Pulmonary artery endothelial cell (primary cell): Measurements from ENCODE around the gene AEBP2. TPM values are rescaled to one million over a fixed set of nuclear protein-coding genes. Genes with fewer than 3 reads are reported as not detected.
"Not testable (repeated sequence)": the region's sequence is repeated elsewhere in the genome, so short reads cannot be mapped to it uniquely, and the experiment has no call there.

Source experiments
- DNase-seq: peaks from one replicate; pipeline ENCODE4 v3.0.0-alpha.2; 2011; ENCODE audit warnings: low read depth, low spot score
- total RNA-seq: library from RNA; depleted of rRNA; stranded (reverse); fragments of >200 nt; gene quantifications from 2 replicates; pipeline ENCODE4 v1.2.3, GENCODE V29; 2014

Gene AEBP2
- total RNA-seq, 1 donor from 2014 or later: 21.2 TPM

DNA sequence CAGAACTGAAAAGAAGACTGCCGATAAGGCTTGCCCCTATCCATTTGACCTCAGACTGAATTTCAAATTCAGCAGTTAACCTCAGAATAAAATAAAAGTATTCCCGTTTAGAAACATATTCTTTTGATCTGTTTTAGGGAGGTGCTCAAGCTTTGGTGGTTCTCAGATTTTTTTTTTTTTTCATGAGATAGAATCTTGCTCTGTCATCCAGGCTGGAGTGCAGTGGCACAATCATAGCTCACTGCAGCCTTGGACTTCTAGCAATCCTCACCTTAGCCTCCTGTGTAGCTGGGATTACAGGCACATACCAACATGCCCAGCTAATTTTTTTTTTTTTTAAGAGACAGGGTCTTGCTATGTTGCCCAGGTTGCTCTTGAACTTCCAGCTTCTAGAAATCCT is 15.5 kb downstream of the AEBP2 start:
- no peak for DNase-seq

DNA sequence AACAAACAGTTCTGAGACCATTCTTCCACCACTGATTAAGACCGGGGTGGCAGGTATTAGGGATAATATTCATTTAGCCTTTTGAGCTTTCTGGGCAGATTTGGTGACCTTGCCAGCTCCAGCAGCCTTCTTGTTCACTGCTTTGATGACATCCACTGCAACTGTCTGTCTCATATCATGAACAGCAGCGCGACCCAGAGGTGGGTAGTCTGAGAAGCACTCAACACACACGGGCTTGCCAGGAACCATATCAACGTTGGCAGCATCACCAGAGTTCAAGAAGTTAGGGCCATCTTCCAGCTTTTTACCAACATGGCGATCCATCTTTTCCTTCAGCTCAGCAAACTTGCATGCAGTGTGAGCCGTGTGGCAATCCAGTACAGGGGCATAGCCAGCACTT is 16.9 kb downstream of the AEBP2 start:
- DNase-seq: no peak

DNA sequence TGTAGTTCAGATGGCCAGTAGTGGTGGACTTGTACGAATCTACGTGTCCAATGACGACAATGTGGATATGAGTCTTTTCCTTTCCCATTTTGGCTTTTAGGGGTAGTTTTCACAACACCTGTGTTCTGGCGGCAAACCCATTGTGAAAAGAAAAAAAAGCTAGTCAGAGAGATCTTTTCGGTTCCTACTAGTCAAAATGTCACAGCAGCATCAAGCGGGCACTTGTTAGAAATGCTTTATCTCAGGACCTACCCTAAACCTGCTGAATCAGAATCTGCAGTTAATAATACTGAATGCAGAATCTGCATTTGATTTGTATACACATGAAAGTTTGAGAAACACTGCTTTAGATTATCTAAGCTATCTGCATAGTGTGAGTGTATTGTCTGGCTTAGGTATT is 18.3 kb downstream of the AEBP2 start:
- DNase-seq: no peak

DNA sequence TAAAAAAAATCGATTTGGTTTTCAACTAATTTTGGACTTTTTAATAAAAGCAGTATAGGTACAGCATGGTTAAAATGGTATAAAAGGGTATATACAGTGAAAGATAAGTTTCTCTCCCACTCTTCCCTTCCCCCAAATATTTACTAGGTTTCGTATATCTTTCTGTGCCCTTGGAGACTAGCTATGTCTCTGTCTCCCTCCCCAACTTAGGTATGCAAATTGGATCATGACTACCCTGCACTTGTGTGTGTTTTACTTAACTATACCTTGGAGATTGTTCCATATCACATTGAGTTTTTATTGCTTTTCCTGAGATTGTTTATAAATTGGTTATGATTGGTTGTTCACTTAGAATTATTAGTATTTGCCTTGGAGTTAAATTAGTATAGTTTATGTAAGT is 19.4 kb downstream of the AEBP2 start:
- DNase-seq: no peak

DNA sequence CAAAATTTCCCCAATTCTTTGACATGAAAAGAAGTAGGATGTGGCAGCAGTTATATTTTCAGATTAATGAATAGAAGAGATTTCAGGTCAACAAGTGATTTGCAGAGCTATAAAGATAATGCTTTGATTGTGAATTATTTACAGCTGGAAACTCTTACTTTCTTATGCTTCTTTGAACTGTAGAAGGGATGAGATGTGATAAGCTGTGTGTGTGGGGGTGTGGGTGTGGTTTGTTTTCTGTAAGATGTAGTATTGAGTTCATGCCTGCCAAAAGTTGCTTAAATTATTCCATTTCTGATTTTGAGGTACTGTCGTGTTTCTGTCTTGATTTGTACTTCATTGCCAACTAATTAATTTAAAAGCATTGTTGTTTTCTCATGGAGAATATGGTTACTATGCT is 22.7 kb downstream of the AEBP2 start:
- DNase-seq: no peak

DNA sequence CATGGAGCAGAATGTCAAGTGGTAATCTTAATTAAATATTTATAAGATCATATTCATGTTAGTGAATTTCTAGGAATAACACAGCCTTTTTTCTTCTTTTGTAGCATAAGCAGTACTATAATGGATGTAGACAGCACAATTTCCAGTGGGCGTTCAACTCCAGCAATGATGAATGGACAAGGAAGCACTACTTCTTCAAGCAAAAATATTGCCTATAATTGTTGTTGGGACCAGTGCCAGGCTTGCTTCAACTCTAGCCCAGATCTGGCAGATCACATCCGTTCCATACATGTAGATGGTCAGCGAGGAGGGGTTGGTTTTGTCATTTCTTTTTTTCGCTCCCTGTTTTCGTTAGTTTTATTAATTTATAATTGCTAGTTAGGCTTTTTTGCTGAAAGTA is 23.1 kb downstream of the AEBP2 start:
- no peak for DNase-seq

DNA sequence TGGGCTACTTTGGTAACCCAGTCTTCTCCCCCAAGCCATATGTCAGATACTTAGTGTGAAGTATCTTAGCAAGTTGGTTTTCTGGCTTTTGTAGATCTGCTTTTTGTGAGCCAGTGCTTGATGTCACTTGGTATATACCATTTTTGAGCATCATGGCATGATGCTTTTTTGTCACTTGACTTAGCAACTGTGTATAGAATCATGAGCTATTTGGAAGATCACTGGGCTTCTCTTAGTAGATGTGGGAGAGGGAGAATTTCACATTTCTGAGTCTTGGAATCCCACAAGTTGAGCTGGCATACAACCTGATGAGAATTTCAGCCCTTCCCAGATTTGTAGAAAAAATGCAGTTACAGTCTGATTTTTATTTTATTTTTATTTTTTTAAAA is 24.9 kb downstream of the AEBP2 start:
- DNase-seq: no peak

DNA sequence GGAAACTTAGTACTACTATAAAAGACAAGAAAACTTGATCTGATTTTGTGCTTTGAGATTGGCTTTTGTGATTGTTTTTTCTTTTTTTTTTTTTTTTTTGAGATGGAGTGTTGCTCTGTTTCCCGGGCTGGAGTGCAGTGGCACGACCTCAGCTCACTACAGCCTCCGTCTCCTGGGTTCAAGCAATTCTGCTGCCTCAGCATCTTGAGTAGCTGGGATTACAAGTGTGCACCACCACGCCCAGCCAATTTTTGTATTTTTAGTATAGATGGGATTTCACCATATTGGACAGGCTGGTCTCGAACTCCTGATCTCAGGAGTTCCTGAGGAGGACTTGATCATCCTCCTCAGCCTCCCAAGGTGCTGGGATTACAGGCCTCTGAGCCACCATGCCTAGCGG is 26.4 kb downstream of the AEBP2 start:
- no peak for DNase-seq

DNA sequence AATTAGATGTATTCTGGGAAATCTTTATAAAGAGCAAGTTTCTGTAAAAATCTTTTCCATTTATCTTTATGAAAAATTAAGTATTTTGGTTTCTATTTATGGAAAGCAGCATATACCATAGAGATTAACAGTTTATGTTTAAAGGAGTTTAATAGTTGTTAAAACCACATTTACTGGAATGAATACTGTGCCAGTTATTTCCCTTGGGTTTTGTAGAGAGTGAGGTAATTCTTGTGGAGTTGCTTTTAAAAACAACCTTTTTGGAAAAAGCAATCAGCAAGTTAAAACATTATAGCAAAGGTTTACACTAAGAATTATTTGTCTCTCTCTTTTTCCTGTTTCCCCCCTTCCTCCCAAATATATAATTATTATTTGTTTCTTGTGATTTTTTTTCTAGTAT is 34.9 kb downstream of the AEBP2 start:
- no peak for DNase-seq

DNA sequence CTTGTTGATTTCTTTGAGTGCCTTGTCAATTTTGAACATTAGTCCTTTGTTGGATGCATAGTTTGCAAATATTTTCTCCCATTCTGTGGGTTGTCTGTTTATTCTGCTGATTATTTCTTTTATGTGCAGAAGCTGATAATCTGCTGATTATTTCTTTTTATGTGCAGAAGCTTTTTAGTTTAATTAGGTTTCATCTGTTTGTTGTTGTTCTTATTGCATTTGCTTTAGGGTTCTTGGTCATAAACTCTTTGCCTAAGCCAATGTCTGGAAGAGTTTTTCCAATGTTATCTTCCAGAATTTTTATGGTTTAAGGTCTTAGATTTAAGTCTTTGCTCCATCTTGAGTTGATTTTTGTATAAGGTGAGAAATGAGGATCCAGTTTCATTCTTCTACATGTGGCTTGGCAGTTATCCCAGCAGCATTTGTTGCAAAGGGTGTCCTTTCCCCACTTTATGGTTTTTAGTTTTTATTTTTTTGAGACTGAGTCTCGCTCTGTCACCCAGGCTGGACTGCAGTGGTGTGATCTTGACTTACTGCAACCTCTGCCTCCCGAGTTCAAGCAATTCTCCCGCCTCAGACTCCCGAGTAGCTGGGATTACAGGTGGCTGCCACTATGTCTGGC is 36.7 kb downstream of the AEBP2 start:
- DNase-seq: not testable (repeated sequence)

DNA sequence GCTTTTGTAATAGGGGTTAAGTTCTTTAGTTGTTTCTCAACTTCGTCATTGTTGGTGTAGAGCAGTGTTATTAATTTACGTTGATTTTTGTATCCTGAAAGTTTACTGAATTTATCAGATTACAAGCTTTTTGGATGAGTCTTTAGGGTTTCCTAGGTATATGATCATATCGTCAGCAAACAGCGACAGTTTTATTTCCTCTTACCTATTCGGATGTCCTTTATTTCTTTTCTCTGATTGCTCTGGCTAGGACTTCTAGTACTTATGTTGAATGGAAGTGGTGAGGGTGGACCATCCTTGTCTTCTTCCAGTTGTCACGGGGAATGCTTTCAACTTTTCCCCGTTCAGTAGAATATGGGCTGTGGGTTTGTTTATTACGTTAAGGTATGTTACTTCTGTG is 37.8 kb downstream of the AEBP2 start:
- no peak for DNase-seq

DNA sequence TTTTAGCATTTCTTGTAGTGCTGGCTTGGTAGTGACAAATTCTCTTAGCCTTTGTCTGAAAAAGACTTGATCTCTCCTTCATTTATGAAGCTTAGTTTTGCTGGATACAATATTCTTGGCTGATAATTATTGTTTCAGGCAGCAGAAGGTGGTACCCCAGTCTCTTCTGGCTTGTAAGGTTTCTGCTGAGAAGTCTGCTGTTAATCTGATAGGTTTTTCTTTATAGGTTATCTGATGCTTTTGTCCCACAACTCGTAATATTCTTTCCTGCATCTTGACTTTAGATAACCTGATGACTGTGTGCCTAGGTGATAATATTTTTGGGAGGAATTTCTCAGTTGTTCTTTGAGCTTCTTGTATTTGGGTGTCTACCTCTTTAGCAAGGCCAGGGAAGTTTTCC is 41.2 kb downstream of the AEBP2 start:
- DNase-seq: no peak

DNA sequence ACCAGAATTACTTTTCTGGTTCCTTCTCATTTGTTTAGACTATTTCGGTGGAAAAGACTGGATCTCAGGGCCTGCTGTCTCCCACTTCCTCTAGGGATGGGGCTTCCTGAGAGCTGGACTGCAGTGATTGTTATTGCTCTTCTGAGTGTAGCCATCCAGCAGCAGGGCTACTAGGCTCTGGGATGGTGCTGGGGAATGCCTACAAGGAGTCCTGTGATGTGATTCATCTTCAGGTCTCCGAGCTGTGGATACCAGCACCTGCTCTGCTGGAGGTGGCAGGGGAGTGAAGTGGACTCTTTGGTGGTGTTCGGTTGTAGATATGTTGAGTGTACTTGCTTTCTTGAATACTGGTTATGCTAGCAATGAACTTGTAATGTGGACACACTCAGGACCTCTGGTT is 42.7 kb downstream of the AEBP2 start:
- DNase-seq: no peak

DNA sequence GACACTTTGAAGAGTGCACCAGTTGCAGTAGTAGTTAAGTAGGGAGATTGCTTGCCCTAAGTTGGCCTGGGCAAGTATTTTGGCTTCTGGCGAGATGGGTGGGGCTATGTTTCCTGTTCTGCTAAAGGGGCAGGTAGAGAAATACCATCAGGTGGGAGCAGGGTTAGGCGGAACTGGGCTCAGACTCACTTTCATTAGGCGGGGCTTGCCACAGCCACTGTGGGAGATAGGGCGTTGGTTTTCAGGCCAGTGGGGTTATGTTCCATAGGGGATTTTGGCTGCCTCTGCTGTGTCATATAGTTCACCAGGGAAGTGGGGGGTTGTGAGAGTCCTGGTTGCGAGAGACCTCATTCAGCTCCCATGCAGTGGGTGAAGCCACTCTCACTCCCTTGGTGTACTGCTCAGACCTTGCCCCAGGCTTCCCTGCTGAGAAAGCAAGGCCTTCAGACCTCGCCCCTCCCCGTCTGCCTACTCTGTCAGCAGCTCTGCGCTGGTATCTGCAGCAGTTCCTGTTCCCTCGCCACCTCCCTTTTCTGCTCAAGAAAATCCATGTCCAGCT is 43.3 kb downstream of the AEBP2 start:
- DNase-seq: no peak

DNA sequence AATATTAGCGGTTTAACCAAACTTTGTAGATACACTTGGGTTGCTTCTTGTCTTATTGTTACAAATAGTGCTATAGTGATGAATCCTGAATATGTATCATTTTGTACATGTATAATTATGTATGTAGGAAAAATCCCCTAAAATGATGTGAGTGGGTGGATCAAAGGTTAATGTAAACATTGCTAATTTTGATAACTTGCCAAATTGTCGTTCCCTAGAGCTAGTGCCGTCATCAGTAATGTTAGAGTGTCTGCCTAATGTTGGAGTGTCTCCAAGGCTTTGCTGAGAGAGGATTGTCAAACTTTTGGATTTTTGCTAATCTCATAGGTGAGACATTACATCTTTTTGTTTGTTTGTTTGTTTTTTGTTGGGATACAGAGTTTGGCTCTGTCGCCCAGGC is 44.4 kb downstream of the AEBP2 start:
- no peak for DNase-seq

DNA sequence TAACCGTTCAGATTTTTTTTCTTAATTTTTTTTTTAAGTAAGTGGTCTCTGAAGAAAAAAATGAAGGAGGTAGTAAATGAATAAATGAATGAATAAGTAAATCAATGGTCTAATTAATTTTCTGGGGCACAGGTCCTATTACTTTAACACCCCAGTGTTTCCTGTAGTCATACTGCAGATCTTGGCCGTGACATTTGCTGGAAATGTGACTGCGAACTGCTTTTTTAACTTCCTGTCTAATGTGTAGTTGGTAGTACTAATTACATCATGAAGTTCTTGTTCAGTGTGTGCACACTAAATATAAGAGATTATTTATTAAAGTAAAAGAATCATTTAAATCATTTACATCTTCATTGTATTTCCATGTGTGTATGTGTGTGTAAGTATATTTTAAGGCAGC is 45.4 kb downstream of the AEBP2 start:
- no peak for DNase-seq

DNA sequence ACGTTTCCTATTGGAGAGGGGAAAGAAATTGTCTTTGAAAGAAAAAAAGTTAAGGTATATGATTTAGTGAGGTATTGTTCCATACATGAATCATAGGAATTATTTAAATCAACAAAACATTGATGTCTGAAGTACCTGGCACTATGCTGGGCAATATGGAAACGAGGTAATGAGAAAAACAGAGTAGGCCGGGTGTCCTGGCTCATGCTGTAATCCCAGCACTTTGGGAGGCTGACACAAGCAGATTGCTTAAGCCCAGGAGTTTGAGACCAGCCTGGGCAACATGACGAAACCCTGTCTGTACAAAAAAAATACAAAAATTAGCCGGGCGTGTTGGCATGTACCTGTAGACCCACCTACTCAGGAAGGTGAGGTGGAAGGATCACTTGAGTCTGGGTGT is 45.9 kb downstream of the AEBP2 start:
- DNase-seq: no peak

DNA sequence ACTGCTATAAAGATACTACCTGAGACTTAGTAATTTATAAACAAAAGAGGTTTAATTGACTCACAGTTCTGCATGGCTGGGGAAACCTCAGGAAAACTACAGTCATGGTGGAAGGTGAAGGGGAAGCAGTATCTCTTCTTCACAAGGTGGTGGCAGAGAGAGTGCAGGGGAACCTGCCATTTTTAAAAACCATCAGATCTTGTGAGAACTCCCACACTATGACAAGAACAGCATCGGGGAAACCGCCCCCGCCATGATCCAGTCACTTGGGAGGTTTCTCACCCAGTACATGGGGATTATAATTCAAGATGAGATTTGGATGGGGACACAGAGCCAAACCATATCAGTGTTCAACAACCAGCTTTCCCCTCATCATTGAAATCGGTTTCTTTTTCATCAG is 49.9 kb downstream of the AEBP2 start:
- no peak for DNase-seq

DNA sequence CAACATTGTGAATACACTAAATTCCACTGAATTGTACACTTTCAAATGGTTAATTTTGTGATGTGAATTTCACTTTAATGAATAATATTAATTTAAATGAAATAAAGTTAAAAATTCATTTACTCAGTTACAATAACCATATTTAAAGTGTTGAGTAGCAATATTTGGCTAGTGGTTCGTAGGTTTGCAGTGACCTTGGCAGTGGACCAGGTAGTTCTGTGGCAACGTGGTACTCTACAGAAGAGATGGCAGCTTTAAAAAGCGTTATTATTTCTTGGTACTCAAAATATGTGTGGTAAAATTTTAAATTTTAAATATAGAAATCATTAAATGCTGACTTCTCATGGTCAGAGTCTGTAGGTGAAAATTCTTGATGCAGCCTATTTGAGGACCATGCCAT is 51.6 kb downstream of the AEBP2 start:
- no peak for DNase-seq

DNA sequence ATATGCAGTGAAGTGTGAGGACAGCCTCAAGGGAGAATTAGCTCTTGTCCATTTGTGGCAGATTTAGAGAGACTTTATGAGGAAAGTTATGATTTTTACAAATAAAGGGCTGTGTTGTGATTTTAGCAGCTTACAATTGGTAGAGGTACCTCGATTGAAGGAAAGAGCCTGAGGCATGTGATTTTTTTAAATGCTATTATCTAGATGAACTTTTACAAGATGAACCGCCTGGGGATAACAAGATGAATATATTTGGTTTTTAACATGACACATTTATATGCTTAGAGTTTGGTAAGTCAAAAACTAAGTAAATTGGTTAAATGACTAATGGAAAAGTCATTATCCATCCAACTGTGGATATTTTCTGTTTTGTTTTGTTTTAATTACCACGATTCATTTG is 52.6 kb downstream of the AEBP2 start:
- no peak for DNase-seq

DNA sequence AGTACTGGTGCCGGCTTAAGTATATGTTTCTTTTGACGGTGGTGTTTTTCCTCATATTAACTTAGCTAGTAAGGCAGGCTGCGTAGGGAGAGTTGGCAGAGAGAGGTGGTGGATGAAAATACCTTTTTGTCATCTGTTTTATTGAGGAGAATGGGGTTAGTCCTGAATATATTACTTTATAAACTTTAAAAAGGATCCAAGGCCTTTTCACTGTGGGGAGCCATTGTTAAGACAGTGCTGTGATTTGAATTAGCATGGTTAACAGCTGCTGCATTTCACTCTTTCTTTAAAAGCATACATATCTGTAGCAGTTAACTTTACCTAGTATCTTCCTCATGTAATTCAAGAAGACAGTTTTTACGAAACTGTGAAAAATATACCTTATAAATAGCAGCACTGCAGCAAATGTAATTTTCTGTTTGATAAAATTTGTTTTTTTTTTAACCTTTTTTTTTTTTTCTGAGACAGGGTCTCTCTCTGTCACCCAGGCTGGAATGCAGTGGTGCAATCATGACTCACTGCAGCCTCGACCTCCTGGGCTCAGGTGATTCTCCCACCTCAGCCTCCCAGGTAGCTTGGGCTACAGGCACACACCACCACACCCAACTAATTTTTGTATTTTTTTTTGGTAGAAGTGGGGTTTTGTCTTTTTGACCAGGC is 57.1 kb downstream of the AEBP2 start:
- no peak for DNase-seq

DNA sequence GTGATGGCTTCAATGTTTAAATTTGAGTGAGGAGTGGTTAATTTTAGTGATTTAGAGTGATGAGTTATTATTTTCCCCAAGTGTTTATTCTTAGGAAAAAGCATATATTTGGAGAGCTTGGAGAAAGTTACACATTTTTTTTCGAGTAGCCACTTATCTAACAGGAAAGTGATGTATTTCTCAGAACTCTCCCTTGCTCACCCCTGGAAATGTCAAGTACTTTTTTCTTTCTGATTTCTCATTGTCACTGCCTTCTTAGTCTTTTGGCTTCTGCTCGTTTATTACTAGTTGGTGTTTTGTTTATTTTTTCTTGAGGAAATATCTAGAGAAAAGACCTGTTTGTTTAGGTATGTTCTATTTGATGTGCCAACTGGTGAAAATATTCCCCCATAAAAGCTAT is 58.8 kb downstream of the AEBP2 start:
- DNase-seq: no peak

DNA sequence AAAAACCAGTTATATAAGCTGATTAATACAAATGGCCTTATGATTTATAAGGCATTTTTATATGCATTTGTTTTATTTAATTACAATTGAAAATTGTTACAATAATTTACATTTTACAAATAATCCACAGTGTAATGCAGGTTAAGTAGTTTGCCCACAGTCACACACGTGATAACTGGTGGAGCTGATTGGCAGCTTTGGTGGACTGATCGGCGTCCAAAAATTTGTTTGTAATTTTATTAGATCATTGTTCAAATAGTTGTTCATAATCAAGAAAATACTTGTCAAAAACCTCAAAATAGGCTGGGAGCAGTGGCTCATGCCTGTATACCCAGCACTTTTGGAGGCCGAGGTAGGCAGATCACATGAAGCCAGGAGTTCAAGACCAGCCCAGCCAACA is 59.7 kb downstream of the AEBP2 start:
- no peak for DNase-seq
